B cell (primary cell): ENCODE measurements around the gene AGTR2. TPM values are rescaled to one million over a fixed set of nuclear protein-coding genes. Genes with fewer than 3 reads are reported as not detected.
"Not testable (repeated sequence)": the region's sequence is repeated elsewhere in the genome, so short reads cannot be mapped to it uniquely, and the experiment has no call there.

Experiments
- ATAC-seq: fragments of 200-7000 bp; cut with Tn5 transposase; one replicate; pipeline ENCODE4 v1.10.0; 2021; ENCODE audit warnings: low read depth, mild to moderate bottlenecking, moderate number of reproducible peaks, moderate library complexity
- CTCF ChIA-PET: fragments of 350-600 bp; sonication (Branson Sonifier 250); formaldehyde crosslinking; loops from one replicate; lab custom pipeline; 2021; ENCODE audit warnings: antibody characterized with exemption, inconsistent platforms; lab: Charles Lee
- POLR2A ChIA-PET: fragments of 350-600 bp; sonication (Branson Sonifier 250); formaldehyde crosslinking; loops from one replicate; lab custom pipeline; 2021; ENCODE audit warnings: antibody characterized with exemption; lab: Charles Lee
- DNase-seq: peaks from one replicate; pipeline ENCODE4 v3.0.0; 2013
- H2AFZ ChIP-seq: 2 replicates; pipeline ENCODE4 v1.6.1; 2012; ENCODE audit warnings: mild to moderate bottlenecking, low read depth, low read length; ENCODE audit not compliant: insufficient read depth, poor library complexity, severe bottlenecking
- H3K27ac ChIP-seq, 2 donors: 1 replicate in 1 of 2; 2 replicates in 1 of 2; pipeline ENCODE4 v1.5.1; 2012 to 2013; ENCODE audit warnings: low read length in 2 of 2, mild to moderate bottlenecking in 2 of 2, moderate library complexity in 1 of 2
- H3K27me3 ChIP-seq, 4 experiments: fragments of 200-600 bp in 1 of 4; sonication (generic) in 1 of 4; replicated peaks in 1 of 4; 1 replicate in 2 of 4; 2 replicates in 2 of 4; pipeline versions ENCODE4 v1.6.1 to v1.7.0; 2013 to 2016; ENCODE audit warnings: low read length in 3 of 4, mild to moderate bottlenecking in 2 of 4, mixed read lengths in 1 of 4, moderate library complexity in 1 of 4; ENCODE audit not compliant: insufficient read depth in 4 of 4, control insufficient read depth in 3 of 4; ENCODE audit errors: control extremely low read depth in 1 of 4
- H3K36me3 ChIP-seq, 2 experiments: replicated peaks in 1 of 2; 1 replicate in 1 of 2; 2 replicates in 1 of 2; pipeline versions ENCODE4 v1.6.1 to v1.7.1; 2013; ENCODE audit warnings: low read length in 1 of 2; ENCODE audit not compliant: insufficient read depth in 2 of 2, control insufficient read depth in 1 of 2; ENCODE audit errors: control extremely low read depth in 1 of 2, extremely low read depth in 1 of 2
- H3K4me1 ChIP-seq, 2 donors: fragments of 200-600 bp in 1 of 2; sonication (generic) in 1 of 2; 1 replicate in 1 of 2; 2 replicates in 1 of 2; pipeline versions ENCODE4 v1.5.1 to v1.6.1; 2013 to 2017; ENCODE audit warnings: low read length in 2 of 2; ENCODE audit not compliant: control insufficient read depth in 2 of 2, insufficient read depth in 2 of 2
- H3K4me2 ChIP-seq: replicated peaks from 2 replicates; pipeline ENCODE3; 2012; ENCODE audit warnings: mild to moderate bottlenecking, low read depth, low read length; ENCODE audit not compliant: poor library complexity, severe bottlenecking
- H3K4me3 ChIP-seq, 5 experiments: fragments of 200-600 bp in 1 of 5; sonication (generic) in 1 of 5; 1 replicate in 3 of 5; 2 replicates in 2 of 5; pipeline versions ENCODE4 v1.5.1 to v1.7.0; 2011 to 2016; ENCODE audit warnings: low read length in 4 of 5, mild to moderate bottlenecking in 4 of 5, low read depth in 2 of 5, control low read depth in 1 of 5, moderate library complexity in 1 of 5; ENCODE audit not compliant: insufficient read depth in 1 of 5; ENCODE audit errors: control extremely low read depth in 1 of 5, extremely low read depth in 1 of 5
- H3K79me2 ChIP-seq: fragments of 200-600 bp; sonication (generic); one replicate; pipeline ENCODE4 v1.6.0; 2016; ENCODE audit warnings: low read length; ENCODE audit not compliant: control insufficient read depth, insufficient read depth
- H3K9ac ChIP-seq: fragments of 200-600 bp; sonication (generic); 2 replicates; pipeline ENCODE4 v1.6.1; 2017; ENCODE audit warnings: mild to moderate bottlenecking, low read length, moderate library complexity
- H3K9me3 ChIP-seq, 3 donors: one replicate each; pipeline versions ENCODE4 v1.6.1 to v1.7.1; 2013; ENCODE audit warnings: low read length in 2 of 3; ENCODE audit not compliant: control insufficient read depth in 2 of 3, insufficient read depth in 1 of 3; ENCODE audit errors: control extremely low read depth in 1 of 3
- H4K20me1 ChIP-seq: 2 replicates; pipeline ENCODE4 v1.6.0; 2012; ENCODE audit warnings: mild to moderate bottlenecking, low read length; ENCODE audit not compliant: insufficient read depth, control insufficient read depth, poor library complexity, severe bottlenecking
- H3K27ac Mint-ChIP-seq: one replicate; pipeline ENCODE4 v1.8.0; 2021; ENCODE audit warnings: mixed read lengths
- H3K27me3 Mint-ChIP-seq: one replicate; pipeline ENCODE4 v1.8.0; 2021; ENCODE audit warnings: mixed read lengths
- H3K4me1 Mint-ChIP-seq: one replicate; pipeline ENCODE4 v1.8.0; 2021; ENCODE audit warnings: mixed read lengths
- H3K4me3 Mint-ChIP-seq: one replicate; pipeline ENCODE4 v1.8.0; 2021; ENCODE audit warnings: mixed read lengths
- H3K9me3 Mint-ChIP-seq: one replicate; pipeline ENCODE4 v1.8.0; 2022; ENCODE audit warnings: mixed read lengths; ENCODE audit not compliant: insufficient read depth
- CTCF ChIP-seq: fragments of 200-600 bp; IDR thresholded peaks from one replicate; pipeline ENCODE4 v1.8.0; 2022; ENCODE audit warnings: antibody characterized with exemption, mild to moderate bottlenecking
- EZH2 ChIP-seq: IDR thresholded peaks from 2 replicates; pipeline ENCODE4 v1.6.1; 2012; ENCODE audit warnings: borderline replicate concordance, low read depth, mild to moderate bottlenecking, moderate library complexity, low read length; ENCODE audit not compliant: insufficient read depth, poor library complexity, severe bottlenecking
- WGBS: methylation state at CpG from one replicate; pipeline ENCODE4 v1.1.5; 2013; ENCODE audit warnings: missing lambda C conversion rate; ENCODE audit not compliant: insufficient coverage; 5-methylcytosine and 5-hydroxymethylcytosine counted together
- intact Hi-C: fragments of 100-400 bp; cut with micrococcal nuclease; formaldehyde crosslinking; loops from one replicate; pipeline ENCODE4 v1.10.0; 2022
- polyA plus RNA-seq: library from polyadenylated mRNA; depleted of rRNA; stranded (reverse); fragments of >200 nt; gene quantifications from 2 replicates; pipeline ENCODE4 v1.2.3, GENCODE V29; 2012
- total RNA-seq, 2 donors: library from RNA; stranded (reverse); fragments of 120-200 nt in 1 of 2; gene quantifications; 1 replicate in 1 of 2; 2 replicates in 1 of 2; pipeline versions ENCODE4 v1.2.3 to v1.2.4, GENCODE V29; 2013 to 2022

AGTR2 gene
- total and polyA plus RNA-seq, 2 donors (not counting 1 experiment from before 2014, with no cell fraction given): not detected

- no peaks in the 10 kb centered on the region for H3K36me3 ChIP-seq
- Mint-ChIP-seq H3K27me3 (no peaks in the 10 kb centered on the region), H3K4me3 (no peak overlapping the region), H3K4me1 (no peaks in the 10 kb centered on the region), H3K9me3 (no peaks in the 10 kb centered on the region), H3K27ac (no peak overlapping the region)
- DNase-seq (no peak), ATAC-seq (no peak)
- TF ChIP-seq CTCF (no peak), EZH2 (no peak)
- H3K9ac ChIP-seq: no peak overlapping the region
- no peak overlapping the region for H2AFZ ChIP-seq
- no peaks in the 10 kb centered on the region for H3K4me1 ChIP-seq
- no peak overlapping the region for H3K27ac ChIP-seq
- POLR2A ChIA-PET: no interaction called here
- no peak overlapping the region for H3K4me2 ChIP-seq
- intact Hi-C loops: no loop called here
- no peaks in the 10 kb centered on the region for H4K20me1 ChIP-seq
- H3K9me3 ChIP-seq: no peaks in the 10 kb centered on the region
- H3K27me3 ChIP-seq: no peaks in the 10 kb centered on the region
- CTCF ChIA-PET: no interaction called here
- H3K4me3 ChIP-seq: no peak overlapping the region
- no peaks in the 10 kb centered on the region for H3K79me2 ChIP-seq
Observed at GRCh38 chrX:116213262-116213661, 42.7 kb downstream of the AGTR2 start.

GRCh38 chrX:116217080-116217479, 46.5 kb downstream of the AGTR2 start:
- H3K36me3 ChIP-seq, H3K4me3 ChIP-seq, H3K9me3 Mint-ChIP-seq, H3K27ac ChIP-seq, POLR2A ChIA-PET, CTCF ChIA-PET, H3K4me2 ChIP-seq, H3K9ac ChIP-seq, H2AFZ ChIP-seq, H3K27me3 ChIP-seq, H3K4me1 ChIP-seq, H3K9me3 ChIP-seq, H3K27me3 Mint-ChIP-seq, DNase-seq, H4K20me1 ChIP-seq, H3K27ac Mint-ChIP-seq, intact Hi-C loops, ATAC-seq, H3K79me2 ChIP-seq, H3K4me1 Mint-ChIP-seq, H3K4me3 Mint-ChIP-seq: not testable (repeated sequence)
- WGBS: no CpG with 5 or more reads among the region's 2 CpGs
